Calu3 (cell line): ENCODE measurements around the gene GHR. TPM values are rescaled to one million over a fixed set of nuclear protein-coding genes. Genes with fewer than 3 reads are reported as not detected.

Experiments used
- BruUV-seq: library from RNA; stranded (reverse); fragments of 400-500 nt; replicated peaks from 2 replicates; lab custom pipeline; 2021; lab: Mats Ljungman, UMichigan
- CTCF ChIA-PET: fragments of 300-600 bp; sonication (Branson Sonifier 250); formaldehyde crosslinking; loops from one replicate; lab custom pipeline; 2022; ENCODE audit warnings: antibody characterized with exemption; lab: Charles Lee
- DNase-seq: peaks from one replicate; pipeline ENCODE4 v3.0.0; 2022
- H3K27ac Mint-ChIP-seq: one replicate; pipeline ENCODE4 v1.8.0; 2022; ENCODE audit warnings: mixed read lengths; ENCODE audit not compliant: unreplicated experiment
- H3K27me3 Mint-ChIP-seq: one replicate; pipeline ENCODE4 v1.8.0; 2022; ENCODE audit warnings: mixed read lengths; ENCODE audit not compliant: unreplicated experiment
- H3K36me3 Mint-ChIP-seq: one replicate; pipeline ENCODE4 v1.8.0; 2022; ENCODE audit warnings: mild to moderate bottlenecking, moderate library complexity, mixed read lengths; ENCODE audit not compliant: insufficient read depth, unreplicated experiment
- H3K4me1 Mint-ChIP-seq: one replicate; pipeline ENCODE4 v1.8.0; 2022; ENCODE audit warnings: mild to moderate bottlenecking, low read depth, mixed read lengths; ENCODE audit not compliant: unreplicated experiment
- H3K4me3 Mint-ChIP-seq: one replicate; pipeline ENCODE4 v1.8.0; 2022; ENCODE audit warnings: mild to moderate bottlenecking, low read depth, moderate library complexity, mixed read lengths; ENCODE audit not compliant: unreplicated experiment
- H3K9me3 Mint-ChIP-seq: one replicate; pipeline ENCODE4 v1.8.0; 2022; ENCODE audit warnings: low read depth, mixed read lengths; ENCODE audit not compliant: unreplicated experiment
- CTCF ChIP-seq: fragments of 200-600 bp; IDR thresholded peaks from one replicate; pipeline ENCODE4 v1.8.0; 2022; ENCODE audit warnings: antibody characterized with exemption; ENCODE audit not compliant: unreplicated experiment
- intact Hi-C: fragments of 100-400 bp; cut with micrococcal nuclease; formaldehyde crosslinking; loops from one replicate; pipeline ENCODE4 v1.10.0; 2022; ENCODE audit not compliant: unreplicated experiment
- total RNA-seq: library from RNA; stranded (reverse); gene quantifications from 2 replicates; pipeline ENCODE4 v1.2.3, GENCODE V29; 2022

GHR gene
- total RNA-seq, 1 experiment from 2014 or later = 0.45 TPM

- Mint-ChIP-seq H3K4me1 (no peaks in the 10 kb centered on the region), H3K27me3 (peaks cover 54% of the 10 kb centered on the region), H3K36me3 (no peaks in the 10 kb centered on the region), H3K9me3 (no peaks in the 10 kb centered on the region), H3K27ac (no peak overlapping the region), H3K4me3 (no peak overlapping the region)
- no peak for DNase-seq
- TF ChIP-seq CTCF = no peak
- no TSS peak for BruUV-seq
- intact Hi-C loops = no loop called here
- CTCF ChIA-PET = no interaction called here
These were observed 169.3 kb downstream of the GHR start for GRCh38 chr5:42592401-42593140.

DNA sequence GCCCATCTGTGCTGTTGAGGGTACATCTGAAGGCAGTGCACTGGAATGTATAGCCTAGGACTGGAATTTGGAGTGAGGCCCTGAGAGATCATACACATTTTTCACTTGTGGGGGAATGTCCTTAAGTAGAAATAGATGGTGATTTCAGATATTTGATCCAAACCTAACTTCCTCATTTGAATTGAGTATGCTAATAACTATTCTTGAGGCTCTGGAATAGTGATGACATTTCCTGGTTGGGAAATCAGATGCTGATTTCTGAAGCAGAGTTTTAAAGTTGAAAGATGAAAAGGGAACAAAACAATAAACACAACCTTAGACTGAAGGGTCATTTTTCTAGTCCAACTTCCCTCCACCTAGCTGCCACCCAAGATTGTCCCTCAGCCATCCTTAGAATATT is 170.4 kb downstream of the GHR start:
- no TSS peak for BruUV-seq
- Mint-ChIP-seq H3K4me3 (no peak overlapping the region), H3K27ac (no peak overlapping the region), H3K36me3 (no peaks in the 10 kb centered on the region), H3K27me3 (peaks cover 53% of the 10 kb centered on the region), H3K4me1 (no peaks in the 10 kb centered on the region), H3K9me3 (no peaks in the 10 kb centered on the region)
- intact Hi-C loops = no loop called here
- TF ChIP-seq CTCF = no peak
- CTCF ChIA-PET = no interaction called here
- no peak for DNase-seq

DNA sequence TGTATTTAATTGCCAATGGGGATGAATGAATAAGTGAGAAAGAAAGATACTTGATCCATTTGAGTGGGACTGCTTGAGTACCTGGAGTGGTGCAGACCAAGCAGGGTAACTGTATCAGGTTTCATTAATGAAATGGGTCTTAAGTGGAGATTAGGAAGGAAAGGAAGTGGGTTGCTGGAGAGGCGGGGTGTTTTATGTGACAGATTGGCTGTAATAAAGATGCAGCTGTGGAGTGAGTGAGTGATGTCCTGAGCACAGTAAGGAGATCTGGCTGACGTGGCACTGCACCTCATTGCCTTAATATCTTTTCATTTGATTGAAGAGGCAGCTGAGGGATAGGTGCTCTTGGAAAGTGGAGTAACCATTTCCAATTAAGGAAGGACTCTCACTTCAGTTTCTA is 172.4 kb downstream of the GHR start:
- Mint-ChIP-seq H3K4me3 (no peak overlapping the region), H3K36me3 (no peaks in the 10 kb centered on the region), H3K27ac (no peak overlapping the region), H3K4me1 (no peaks in the 10 kb centered on the region), H3K9me3 (no peaks in the 10 kb centered on the region), H3K27me3 (peaks cover 36% of the 10 kb centered on the region)
- CTCF ChIA-PET = no interaction called here
- TF ChIP-seq CTCF = no peak
- no peak for DNase-seq
- BruUV-seq = no TSS peak
- intact Hi-C loops = no loop called here

GRCh38 chr5:42596817-42597216 is 173.6 kb downstream of the GHR start:
- intact Hi-C loops = no loop called here

More at GRCh38 chr5:42596817-42597216, 173.6 kb downstream of the GHR start:
- CTCF ChIA-PET = interaction anchor here (0.7 kb wide), 1 partner anchor 9 kb away, joined by 4 read pairs; no protein-coding TSS in a partner anchor
- no peak for DNase-seq
- TF ChIP-seq CTCF = no peak
- H3K9me3 Mint-ChIP-seq = no peaks in the 10 kb centered on the region
- no peak overlapping the region for H3K27ac Mint-ChIP-seq
- no peak overlapping the region for H3K4me3 Mint-ChIP-seq
- BruUV-seq = no TSS peak
- peaks cover 24% of the 10 kb centered on the region for H3K27me3 Mint-ChIP-seq
- H3K36me3 Mint-ChIP-seq = no peaks in the 10 kb centered on the region
- H3K4me1 Mint-ChIP-seq = no peaks in the 10 kb centered on the region
